Heart left ventricle (tissue), 13 donors: ENCODE data around the gene CCL26.

ENCODE experiments used
- CTCF ChIP-seq, 12 donors: fragments of 200-600 bp; sonication (generic) in 4 of 12; IDR thresholded peaks; one replicate each; pipeline versions ENCODE4 v1.5.0 to v1.8.0; 2018 to 2022; ENCODE audit warnings: antibody characterized with exemption in 12 of 12, mild to moderate bottlenecking in 5 of 12
- POLR2A ChIP-seq, 2 donors: fragments of 450-650 bp; IDR thresholded peaks; one replicate each; pipeline ENCODE4 v1.6.1; 2017; ENCODE audit warnings: antibody characterized with exemption in 2 of 2, mild to moderate bottlenecking in 2 of 2, moderate library complexity in 2 of 2
- donor health status: ischemic (EF 13 %, LVEDD 7.1; RV severe dilation, severe dysfunction).
- donor health status: DM: no; HTN: yes; CAD: no.
- donor health status: DM: no; HTN: no; CAD: no.
- donor health status: ischemic (EF 25% LVEDD 6.9; RV normal size, moderate dysfunction).
- donor health status: ischemic (EF 25% LVEDD 5.7; RV mildly dilated, moderate dysfunction).
- donor health status: ischemic (EF 35%, LVEDD 5.7; RV mildly dilated, moderate dysfunction).
- donor health status: nonischemic (EF 11% LVEDD 7.7; RV severe dilation, severe dysfunction).
- donor health status: DM: yes; HTN: yes; CAD: no.
- donor health status: PGD.
- donor health status: ischemic (EF 29% LVEDD 5.4; RV normal size, mild dysfunction).
- donor health status: nonischemic (EF 23%, LVEDD 6.1; RV moderate dilation, normal function).

GRCh38 chr7:75743455-75743859, 28.6 kb downstream of the CCL26 start:
- TF ChIP-seq POLR2A (IDR thresholded peaks at IDR 0.05) = no peak
- TF ChIP-seq CTCF (IDR thresholded peaks at IDR 0.05) = no peak
